A549 (cell line): ENCODE measurements around the gene CXCL5. TPM values are rescaled to one million over a fixed set of nuclear protein-coding genes. Genes with fewer than 3 reads are reported as not detected.

Source experiments
- ATAC-seq, 2 experiments: fragments of 200-7000 bp in 1 of 2; fragments of >200 bp in 1 of 2; cut with Nextera tagmentation in 1 of 2; cut with Tn5 transposase in 1 of 2; 3 replicates each; pipeline versions ENCODE4 v1.8.0 to v1.9.1; 2018 to 2020; ENCODE audit warnings: mild to moderate bottlenecking in 1 of 2, moderate library complexity in 1 of 2
- CTCF ChIA-PET: fragments of 300-600 bp; sonication (Branson Sonifier 250); formaldehyde crosslinking; extraction: SDS; loops from one replicate; lab custom pipeline; 2021; ENCODE audit warnings: antibody characterized with exemption, inconsistent platforms; lab: Yijun Ruan, JAX
- POLR2A ChIA-PET: fragments of 350-600 bp; formaldehyde crosslinking; extraction: SDS; loops from one replicate; lab custom pipeline; 2021; ENCODE audit warnings: antibody characterized with exemption, inconsistent platforms; lab: Yijun Ruan, JAX
- DNase-seq, 2 experiments: peaks; one replicate each; pipeline versions ENCODE4 v3.0.0 to v3.0.0-alpha.2; 2011 to 2016; ENCODE audit warnings: low read depth in 1 of 2, low spot score in 1 of 2
- FAIRE-seq: peaks from 2 replicates; lab custom pipeline; 2011; peaks lifted over from hg19 to GRCh38; lab: Jason Lieb, UNC
- H3K27ac ChIP-seq, 2 experiments: fragments of >200 bp; sonication (Bioruptor Twin); formaldehyde crosslinking; 3 replicates each; pipeline ENCODE4 v1.5.1; 2016 to 2017
- H3K4me1 ChIP-seq: fragments of >200 bp; sonication (Bioruptor Twin); formaldehyde crosslinking; 3 replicates; pipeline ENCODE4 v1.6.1; 2016
- H3K4me2 ChIP-seq: fragments of >200 bp; sonication (Bioruptor Twin); formaldehyde crosslinking; 3 replicates; pipeline ENCODE4 v1.6.1; 2016
- H3K4me3 ChIP-seq: fragments of >200 bp; sonication (Bioruptor Twin); formaldehyde crosslinking; 3 replicates; pipeline ENCODE4 v1.5.1; 2016
- H3K9me3 ChIP-seq: fragments of >200 bp; sonication (Bioruptor Twin); formaldehyde crosslinking; 3 replicates; pipeline ENCODE4 v1.6.1; 2016
- CBX8 ChIP-seq: fragments of 200-600 bp; sonication (generic); IDR thresholded peaks from 2 replicates; pipeline ENCODE4 v1.6.1; 2016
- CHD4 ChIP-seq: fragments of 200-600 bp; sonication (generic); IDR thresholded peaks from 2 replicates; pipeline ENCODE4 v1.6.1; 2016; ENCODE audit warnings: antibody characterized with exemption, mild to moderate bottlenecking, borderline replicate concordance
- E2F6 ChIP-seq: IDR thresholded peaks from 2 replicates; pipeline ENCODE4 v1.6.1; 2012; ENCODE audit warnings: low read depth, borderline replicate concordance
- EHF ChIP-seq: fragments of 250-450 bp; sonication (Bioruptor Pico); IDR thresholded peaks from 2 replicates; pipeline ENCODE4 v1.5.0; 2020; ENCODE audit warnings: mild to moderate bottlenecking
- EP300 ChIP-seq, 2 experiments: fragments of >200 bp; sonication (Bioruptor Twin); formaldehyde crosslinking; IDR thresholded peaks; 2 replicates in 1 of 2; 3 replicates in 1 of 2; pipeline ENCODE4 v1.6.1; 2016 to 2017
- ESRRA ChIP-seq: fragments of 150-350 bp; IDR thresholded peaks from 2 replicates; pipeline ENCODE4 v1.6.1; 2014; ENCODE audit warnings: mild to moderate bottlenecking, low read length, borderline replicate concordance
- GATA3 ChIP-seq: IDR thresholded peaks from 2 replicates; pipeline ENCODE4 v1.6.1; 2012; ENCODE audit warnings: borderline replicate concordance
- HOXB13 ChIP-seq: fragments of 250-450 bp; sonication (Bioruptor Pico); IDR thresholded peaks from 2 replicates; pipeline ENCODE4 v1.5.0; 2020; ENCODE audit warnings: low read depth, mild to moderate bottlenecking, moderate library complexity
- JUN ChIP-seq, 2 experiments: fragments of >200 bp; sonication (Bioruptor Twin); formaldehyde crosslinking; IDR thresholded peaks; 2 replicates in 1 of 2; 3 replicates in 1 of 2; pipeline ENCODE4 v1.6.1; 2016 to 2017
- MYC ChIP-seq: IDR thresholded peaks from 2 replicates; pipeline ENCODE4 v1.6.1; 2012; ENCODE audit warnings: mild to moderate bottlenecking, inconsistent platforms, low read length, improper control_type of control experiment, borderline replicate concordance
- PHF8 ChIP-seq: fragments of 200-600 bp; sonication (generic); IDR thresholded peaks from 2 replicates; pipeline ENCODE4 v1.6.1; 2016; ENCODE audit warnings: low read depth, mild to moderate bottlenecking, antibody characterized with exemption, moderate library complexity, borderline replicate concordance
- POLR2A ChIP-seq: IDR thresholded peaks from 2 replicates; pipeline ENCODE4 v1.6.1; 2012; ENCODE audit warnings: mild to moderate bottlenecking, low read length
- RAD21 ChIP-seq, 2 experiments: fragments of >200 bp in 1 of 2; sonication (Bioruptor Twin) in 1 of 2; formaldehyde crosslinking in 1 of 2; IDR thresholded peaks in 1 of 2; conservative IDR thresholded peaks in 1 of 2; 2 replicates in 1 of 2; 3 replicates in 1 of 2; pipeline ENCODE4 v1.6.1; 2012 to 2018; ENCODE audit warnings: inconsistent platforms in 1 of 2
- RCOR1 ChIP-seq: fragments of 150-350 bp; IDR thresholded peaks from 2 replicates; pipeline ENCODE4 v1.6.1; 2014; ENCODE audit warnings: antibody characterized with exemption, low read length, low read depth
- RFX5 ChIP-seq: fragments of 450-650 bp; IDR thresholded peaks from 2 replicates; pipeline ENCODE4 v1.7.1; 2014; ENCODE audit warnings: antibody characterized with exemption, mild to moderate bottlenecking, moderate library complexity
- SREBF2 ChIP-seq: fragments of 450-650 bp; IDR thresholded peaks from 2 replicates; pipeline ENCODE4 v1.6.1; 2014; ENCODE audit warnings: mild to moderate bottlenecking, moderate library complexity
- TFCP2L1 ChIP-seq: fragments of 250-450 bp; sonication (Bioruptor Pico); IDR thresholded peaks from 2 replicates; pipeline ENCODE4 v1.5.0; 2021; ENCODE audit warnings: mild to moderate bottlenecking
- WGBS: methylation state at CpG from one replicate; pipeline ENCODE4 v1.1.6; 2017; ENCODE audit errors: missing lambda C conversion rate; 5-methylcytosine and 5-hydroxymethylcytosine counted together
- polyA plus RNA-seq, 4 experiments: library from polyadenylated mRNA; depleted of rRNA in 3 of 4; stranded (reverse); fragments of >200 nt; fragmentation: RNase III in 1 of 4; extraction: RNeasy Plus Mini Kit Qiagen cat#74134 plus additional on column Dnase treatment in 1 of 4; gene quantifications; 2 replicates in 3 of 4; 3 replicates in 1 of 4; pipeline ENCODE4 v1.2.3, GENCODE V29; 2011 to 2017
- TF ChIP-seq, protein P1 (sequence below): fragments of 200-600 bp; sonication (generic); IDR thresholded peaks from 2 replicates; pipeline ENCODE4 v1.6.1; 2016; ENCODE audit warnings: antibody characterized with exemption, mild to moderate bottlenecking, moderate library complexity

CXCL5 gene
- polyA plus RNA-seq, 2 of the 4 experiments (the other 2 are of a cell fraction), result 127 to 195 TPM

- no peak for ATAC-seq
- no peak overlapping the region; the same call in 1 of the 3 replicates for H3K4me2 ChIP-seq
These were observed 46.8 kb upstream of the CXCL5 start for GRCh38 chr4:74045247-74045646.

DNA sequence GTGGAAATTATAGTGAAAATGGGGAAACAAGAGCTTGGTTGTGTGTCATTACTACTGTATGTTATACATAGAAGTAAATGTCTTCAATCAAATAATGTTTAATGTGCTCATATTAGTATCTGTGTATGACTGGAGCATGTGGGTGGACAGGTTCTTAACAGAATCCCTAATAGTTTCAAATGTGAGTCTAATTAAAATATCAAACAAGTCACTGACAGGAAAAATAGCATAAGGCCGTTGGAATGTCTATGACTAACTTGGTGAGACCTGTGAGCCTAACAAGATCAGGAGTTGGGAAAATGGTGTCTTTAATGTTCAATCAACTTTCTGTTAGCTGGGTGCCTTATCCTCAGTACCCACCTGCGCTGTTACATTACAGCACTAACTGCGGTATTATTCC is 46.2 kb upstream of the CXCL5 start:
- DNase-seq, result no peak
- Histone ChIP-seq H3K27ac (0 out of 6 replicates have a peak overlapping the region, but pooled peaks of 1 of the 2 experiments have one; percentile 4), H3K4me3 (no peak overlapping the region), H3K4me1 (peaks cover 16% of the 10 kb centered on the region), H3K9me3 (peaks cover 10% of the 10 kb centered on the region; the same call in 2 of the 3 replicates), H3K4me2 (no peak overlapping the region; the same call in 2 of the 3 replicates)
- ChIA-PET POLR2A (no interaction called here), CTCF (interaction anchor here (1.1 kb wide), 1 partner anchor 11 kb away, joined by 3 read pairs; no protein-coding TSS in a partner anchor)
- 65% methylated on average over 3 of the region's 3 CpGs for WGBS
- FAIRE-seq, result no peak
- TF ChIP-seq, protein P1, sequence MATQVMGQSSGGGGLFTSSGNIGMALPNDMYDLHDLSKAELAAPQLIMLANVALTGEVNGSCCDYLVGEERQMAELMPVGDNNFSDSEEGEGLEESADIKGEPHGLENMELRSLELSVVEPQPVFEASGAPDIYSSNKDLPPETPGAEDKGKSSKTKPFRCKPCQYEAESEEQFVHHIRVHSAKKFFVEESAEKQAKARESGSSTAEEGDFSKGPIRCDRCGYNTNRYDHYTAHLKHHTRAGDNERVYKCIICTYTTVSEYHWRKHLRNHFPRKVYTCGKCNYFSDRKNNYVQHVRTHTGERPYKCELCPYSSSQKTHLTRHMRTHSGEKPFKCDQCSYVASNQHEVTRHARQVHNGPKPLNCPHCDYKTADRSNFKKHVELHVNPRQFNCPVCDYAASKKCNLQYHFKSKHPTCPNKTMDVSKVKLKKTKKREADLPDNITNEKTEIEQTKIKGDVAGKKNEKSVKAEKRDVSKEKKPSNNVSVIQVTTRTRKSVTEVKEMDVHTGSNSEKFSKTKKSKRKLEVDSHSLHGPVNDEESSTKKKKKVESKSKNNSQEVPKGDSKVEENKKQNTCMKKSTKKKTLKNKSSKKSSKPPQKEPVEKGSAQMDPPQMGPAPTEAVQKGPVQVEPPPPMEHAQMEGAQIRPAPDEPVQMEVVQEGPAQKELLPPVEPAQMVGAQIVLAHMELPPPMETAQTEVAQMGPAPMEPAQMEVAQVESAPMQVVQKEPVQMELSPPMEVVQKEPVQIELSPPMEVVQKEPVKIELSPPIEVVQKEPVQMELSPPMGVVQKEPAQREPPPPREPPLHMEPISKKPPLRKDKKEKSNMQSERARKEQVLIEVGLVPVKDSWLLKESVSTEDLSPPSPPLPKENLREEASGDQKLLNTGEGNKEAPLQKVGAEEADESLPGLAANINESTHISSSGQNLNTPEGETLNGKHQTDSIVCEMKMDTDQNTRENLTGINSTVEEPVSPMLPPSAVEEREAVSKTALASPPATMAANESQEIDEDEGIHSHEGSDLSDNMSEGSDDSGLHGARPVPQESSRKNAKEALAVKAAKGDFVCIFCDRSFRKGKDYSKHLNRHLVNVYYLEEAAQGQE, result no peak
- TF ChIP-seq E2F6, result no peak
- no peak for TF ChIP-seq EP300 (IDR thresholded peaks at IDR 0.05)
- no peak for TF ChIP-seq POLR2A
- TF ChIP-seq CHD4, result no peak
- TF ChIP-seq EHF (CRISPR knock-in tag), result no peak
- TF ChIP-seq MYC, result no peak
- no peak for TF ChIP-seq SREBF2
- TF ChIP-seq RAD21 (conservative IDR thresholded peaks at IDR 0.05 in 1 of 2, IDR thresholded peaks at IDR 0.05 in 1 of 2), result no peak
- ATAC-seq, result no peak

More at GRCh38 chr4:74045247-74045646, 46.8 kb upstream of the CXCL5 start:
- no peak overlapping the region for H3K4me3 ChIP-seq
- TF ChIP-seq PHF8 (no peak), SREBF2 (no peak), GATA3 (no peak), JUN (IDR thresholded peaks at IDR 0.05) (no peak), CBX8 (no peak), ESRRA (no peak)
- TF ChIP-seq, protein P1, result no peak
- TF ChIP-seq, all 56 proteins: peak for 0
- Histone ChIP-seq H3K4me1 (peaks cover 11% of the 10 kb centered on the region), H3K9me3 (peaks cover 10% of the 10 kb centered on the region; the same call in 2 of the 3 replicates), H3K27ac (no peak overlapping the region)
- CTCF ChIA-PET, result no interaction called here
- WGBS, result 68% methylated on average over 3 of the region's 3 CpGs
- POLR2A ChIA-PET, result no interaction called here
- FAIRE-seq (no peak), DNase-seq (no peak)

DNA sequence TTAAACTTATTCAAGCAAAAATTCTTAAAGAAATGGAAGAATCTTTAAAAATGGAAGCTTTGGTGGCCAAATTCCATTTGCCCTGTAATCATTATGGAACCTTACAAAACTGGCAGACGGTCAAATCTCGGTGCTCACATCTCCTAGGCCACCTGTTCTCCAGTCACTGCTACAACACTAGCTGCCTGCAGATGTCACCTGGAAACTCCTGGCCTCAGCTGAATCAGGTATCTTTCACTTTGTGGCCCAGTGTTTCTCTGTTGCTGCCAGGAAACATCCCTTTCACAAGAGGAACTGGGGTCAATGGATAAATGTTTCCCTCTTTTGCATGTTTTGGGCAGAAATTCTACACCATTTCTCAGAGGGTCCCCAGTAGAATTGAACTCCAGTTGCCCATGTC is 44.2 kb upstream of the CXCL5 start:
- H3K4me1 ChIP-seq, result peaks cover 20% of the 10 kb centered on the region
- H3K4me3 ChIP-seq, result no peak overlapping the region
- H3K9me3 ChIP-seq, result peaks cover 10% of the 10 kb centered on the region; the same call in 2 of the 3 replicates
- peak overlapping the region in 1 of 2 experiments; percentile 58; a peak in 2 of 6 replicates for H3K27ac ChIP-seq
- no peak for ATAC-seq
- WGBS, result 83% methylated on average over 2 of the region's 2 CpGs
- ChIA-PET POLR2A (no interaction called here), CTCF (interaction anchor here (1.3 to 1.6 kb wide), 2 partner anchors 21 to 55 kb away, joined by 3 to 5 read pairs; no protein-coding TSS in a partner anchor)
- H3K4me2 ChIP-seq, result no peak overlapping the region
- TF ChIP-seq HOXB13 (CRISPR knock-in tag) (no peak), TFCP2L1 (CRISPR knock-in tag) (no peak), RCOR1 (no peak), EHF (CRISPR knock-in tag) (no peak), RAD21 (conservative IDR thresholded peaks at IDR 0.05 in 1 of 2, IDR thresholded peaks at IDR 0.05 in 1 of 2) (no peak), RFX5 (no peak)
- no peak for DNase-seq
- FAIRE-seq, result no peak
